Prostate gland (tissue), 2 donors: ENCODE measurements around the gene GTPBP3. TPM values are rescaled to one million over a fixed set of nuclear protein-coding genes. Genes with fewer than 3 reads are reported as not detected.
"Not testable (repeated sequence)": the region's sequence is repeated elsewhere in the genome, so short reads cannot be mapped to it uniquely, and the experiment has no call there.

Experiments
- DNase-seq: peaks from one replicate; pipeline ENCODE4 v3.0.0-alpha.2; 2019; ENCODE audit warnings: low spot score
- H3K27ac ChIP-seq, 2 donors: fragments of 200-600 bp; sonication (generic); 2 replicates each; pipeline ENCODE4 v1.5.1; 2017 to 2019
- H3K27me3 ChIP-seq: fragments of 200-600 bp; sonication (generic); replicated peaks from 2 replicates; pipeline ENCODE4 v1.5.1; 2019; ENCODE audit not compliant: insufficient read depth
- H3K36me3 ChIP-seq, 2 donors: fragments of 200-600 bp; sonication (generic); 1 replicate in 1 of 2; 2 replicates in 1 of 2; pipeline versions ENCODE4 v1.5.1 to v1.8.1; 2017 to 2019
- H3K4me1 ChIP-seq: fragments of 200-600 bp; sonication (generic); replicated peaks from 2 replicates; pipeline ENCODE4 v1.5.1; 2019
- H3K4me3 ChIP-seq, 2 donors: fragments of 200-600 bp; sonication (generic); 2 replicates each; pipeline ENCODE4 v1.5.1; 2017 to 2019
- H3K9me3 ChIP-seq: fragments of 200-600 bp; sonication (generic); 2 replicates; pipeline ENCODE4 v1.5.1; 2017
- CTCF ChIP-seq, 4 experiments: fragments of 200-600 bp in 2 of 4; fragments of 450-650 bp in 2 of 4; sonication (generic) in 2 of 4; IDR thresholded peaks; 1 replicate in 3 of 4; 2 replicates in 1 of 4; pipeline ENCODE4 v1.5.1; 2016 to 2019; ENCODE audit warnings: antibody characterized with exemption in 4 of 4, mild to moderate bottlenecking in 2 of 4, moderate library complexity in 2 of 4
- POLR2A ChIP-seq: fragments of 450-650 bp; IDR thresholded peaks from one replicate; pipeline ENCODE4 v1.6.1; 2016; ENCODE audit warnings: antibody characterized with exemption, mild to moderate bottlenecking
- POLR2AphosphoS5 ChIP-seq: sonication (generic); formaldehyde crosslinking; IDR thresholded peaks from one replicate; pipeline ENCODE4 v1.6.1; 2017; ENCODE audit warnings: antibody characterized with exemption
- WGBS: methylation state at CpG from one replicate; pipeline ENCODE4 v1.1.5; 2018; 5-methylcytosine and 5-hydroxymethylcytosine counted together
- intact Hi-C: fragments of 100-400 bp; cut with DNase I; formaldehyde crosslinking; loops from one replicate; pipeline ENCODE4 v1.14.2; 2022
- total RNA-seq, 2 donors: library from RNA; depleted of rRNA; stranded (reverse); fragments of >200 nt; gene quantifications; one replicate each; pipeline ENCODE4 v1.1.0, GENCODE V29; 2016

The GTPBP3 gene
- total RNA-seq, 2 donors from 2014 or later: 42.4 to 67.0 TPM

- Histone ChIP-seq H3K36me3 (no peaks in the 10 kb centered on the region), H3K27ac (no peak overlapping the region), H3K9me3 (no peaks in the 10 kb centered on the region), H3K4me3 (no peak overlapping the region), H3K4me1 (no peaks in the 10 kb centered on the region), H3K27me3 (no peaks in the 10 kb centered on the region)
- intact Hi-C loops: no loop called here
- WGBS: 85% methylated on average over 7 of the region's 7 CpGs
- no peak for DNase-seq
- TF ChIP-seq POLR2A (no peak), POLR2AphosphoS5 (no peak), CTCF (IDR thresholded peaks at IDR 0.05) (no peak)
Measured at GRCh38 chr19:17358395-17358794, 21.0 kb downstream of the GTPBP3 start.

GRCh38 chr19:17359905-17360800 lies 22.8 kb downstream of the GTPBP3 start:
- no peaks in the 10 kb centered on the region for H3K27me3 ChIP-seq
- H3K4me1 ChIP-seq: no peaks in the 10 kb centered on the region
- DNase-seq: no peak
- no peak overlapping the region for H3K27ac ChIP-seq
- TF ChIP-seq CTCF (IDR thresholded peaks at IDR 0.05) (no peak), POLR2AphosphoS5 (no peak)
- intact Hi-C loops: no loop called here
- H3K36me3 ChIP-seq: no peaks in the 10 kb centered on the region
- WGBS: 85% methylated on average over 6 of the region's 6 CpGs
- no peaks in the 10 kb centered on the region for H3K9me3 ChIP-seq
- no peak overlapping the region for H3K4me3 ChIP-seq

GRCh38 chr19:17363852-17364605 lies 26.7 kb downstream of the GTPBP3 start:
- H3K27ac ChIP-seq, H3K9me3 ChIP-seq, intact Hi-C loops, H3K27me3 ChIP-seq, H3K4me3 ChIP-seq, H3K4me1 ChIP-seq, DNase-seq, H3K36me3 ChIP-seq: not testable (repeated sequence)
- WGBS: 91% methylated on average over 20 of the region's 20 CpGs

- intact Hi-C loops: no loop called here
- DNase-seq: no peak
- H3K9me3 ChIP-seq: no peaks in the 10 kb centered on the region
- H3K4me3 ChIP-seq: no peak overlapping the region
- 92% methylated on average over 22 of the region's 22 CpGs for WGBS
- H3K36me3 ChIP-seq: no peaks in the 10 kb centered on the region
- TF ChIP-seq CTCF (IDR thresholded peaks at IDR 0.05) (no peak), POLR2A (no peak), POLR2AphosphoS5 (no peak)
- H3K4me1 ChIP-seq: no peaks in the 10 kb centered on the region
- no peak overlapping the region for H3K27ac ChIP-seq
- no peaks in the 10 kb centered on the region for H3K27me3 ChIP-seq
Measured at GRCh38 chr19:17365361-17365760, 28.0 kb downstream of the GTPBP3 start.

GRCh38 chr19:17370026-17370587 lies 32.8 kb downstream of the GTPBP3 start:
- Histone ChIP-seq H3K4me3 (no peak overlapping the region), H3K36me3 (no peaks in the 10 kb centered on the region), H3K4me1 (no peaks in the 10 kb centered on the region), H3K9me3 (no peaks in the 10 kb centered on the region), H3K27ac (no peak overlapping the region), H3K27me3 (no peaks in the 10 kb centered on the region)
- WGBS: 36% methylated on average over 8 of the region's 8 CpGs
- no peak for DNase-seq
- TF ChIP-seq POLR2AphosphoS5 (no peak), CTCF (IDR thresholded peaks at IDR 0.05) (no peak), POLR2A (no peak)
- intact Hi-C loops: no loop called here
